HCT116 (cell line): ENCODE results near the gene C1orf159.

Source experiments
- CTCF ChIP-seq, 3 experiments: fragments of 200-600 bp in 1 of 3; sonication (generic) in 1 of 3; IDR thresholded peaks in 2 of 3; conservative IDR thresholded peaks in 1 of 3; 2 replicates each; pipeline ENCODE4 v1.5.1; 2012 to 2017; ENCODE audit warnings: low read depth in 2 of 3, low read length in 2 of 3, antibody characterized with exemption in 1 of 3, borderline replicate concordance in 1 of 3, control low read depth in 1 of 3, mild to moderate bottlenecking in 1 of 3, mixed read lengths in 1 of 3, mixed run types in 1 of 3, moderate library complexity in 1 of 3; ENCODE audit not compliant: insufficient read depth in 1 of 3
- EZH2 ChIP-seq: fragments of 200-600 bp; sonication (generic); IDR thresholded peaks from 2 replicates; pipeline ENCODE4 v1.6.1; 2017; ENCODE audit warnings: antibody characterized with exemption, mixed run types
- EZH2phosphoT487 ChIP-seq: fragments of 200-600 bp; IDR thresholded peaks from 2 replicates; pipeline ENCODE4 v1.6.1; 2018; ENCODE audit warnings: antibody characterized with exemption, borderline replicate concordance
- POLR2A ChIP-seq: IDR thresholded peaks from 2 replicates; pipeline ENCODE4 v1.7.0; 2011; ENCODE audit warnings: borderline replicate concordance; ENCODE audit not compliant: insufficient read depth, insufficient read length; ENCODE audit errors: extremely low read depth

- TF ChIP-seq EZH2phosphoT487 (no peak), POLR2A (no peak), EZH2 (no peak), CTCF (IDR thresholded peaks at IDR 0.05 in 2 of 3, conservative IDR thresholded peaks at IDR 0.05 in 1 of 3; ENCODE audit: borderline replicate concordance in 1 of 3, insufficient read depth in 1 of 3, low read depth in 2 of 3, low read length in 2 of 3) (no peak)
Observed at GRCh38 chr1:1051127-1051810, 64.6 kb downstream of the C1orf159 start.
